GM21786 (cell line): ENCODE data around the gene AQP5.
A peak's percentile ranks its signal among the peaks of the same experiment; 100 is the strongest.

Experiments
- ATAC-seq: cut with Tn5 transposase; IDR thresholded peaks from one replicate; pipeline ENCODE4 v1.9.1; 2021; ENCODE audit not compliant: unreplicated experiment

The AQP5 gene

DNA sequence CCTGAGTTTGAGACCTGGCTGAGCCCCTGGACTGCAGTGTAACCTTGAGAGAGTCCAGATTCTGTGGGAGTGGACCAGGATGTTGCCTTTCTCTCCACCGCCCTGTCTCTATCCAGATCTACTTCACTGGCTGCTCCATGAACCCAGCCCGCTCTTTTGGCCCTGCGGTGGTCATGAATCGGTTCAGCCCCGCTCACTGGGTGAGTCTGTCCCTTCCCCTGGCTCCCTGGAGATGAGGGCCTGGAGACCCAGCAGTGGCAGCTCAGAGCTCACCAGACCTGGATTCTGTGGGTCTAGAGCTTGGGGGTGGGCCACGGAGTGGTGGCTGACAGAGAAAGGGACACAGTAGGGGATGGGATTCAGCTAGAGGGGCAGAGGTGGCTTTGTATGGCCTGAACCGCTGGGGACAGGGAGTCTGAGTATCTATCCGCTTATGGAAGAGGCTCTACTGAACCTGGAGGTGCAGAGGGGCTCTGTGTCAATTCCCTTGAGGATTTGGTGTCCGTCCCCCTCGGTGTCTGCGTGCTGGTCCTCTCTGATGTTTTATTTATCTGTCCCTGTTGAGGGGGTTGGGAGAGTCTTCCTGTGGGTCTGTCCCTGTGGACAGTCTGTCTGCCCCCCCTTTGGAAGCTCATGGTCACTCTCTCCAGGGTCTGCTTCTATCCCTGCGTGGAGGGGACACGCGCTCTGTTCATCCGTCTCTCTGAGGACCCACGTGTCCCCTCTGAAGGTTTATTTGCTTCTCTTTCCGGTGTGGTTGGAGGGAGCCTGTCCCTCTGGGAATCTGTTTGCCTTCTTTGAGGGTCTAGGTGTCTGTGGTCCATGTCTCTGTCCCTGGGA is 2.5 kb downstream of the AQP5 start:
- no peak for ATAC-seq

DNA sequence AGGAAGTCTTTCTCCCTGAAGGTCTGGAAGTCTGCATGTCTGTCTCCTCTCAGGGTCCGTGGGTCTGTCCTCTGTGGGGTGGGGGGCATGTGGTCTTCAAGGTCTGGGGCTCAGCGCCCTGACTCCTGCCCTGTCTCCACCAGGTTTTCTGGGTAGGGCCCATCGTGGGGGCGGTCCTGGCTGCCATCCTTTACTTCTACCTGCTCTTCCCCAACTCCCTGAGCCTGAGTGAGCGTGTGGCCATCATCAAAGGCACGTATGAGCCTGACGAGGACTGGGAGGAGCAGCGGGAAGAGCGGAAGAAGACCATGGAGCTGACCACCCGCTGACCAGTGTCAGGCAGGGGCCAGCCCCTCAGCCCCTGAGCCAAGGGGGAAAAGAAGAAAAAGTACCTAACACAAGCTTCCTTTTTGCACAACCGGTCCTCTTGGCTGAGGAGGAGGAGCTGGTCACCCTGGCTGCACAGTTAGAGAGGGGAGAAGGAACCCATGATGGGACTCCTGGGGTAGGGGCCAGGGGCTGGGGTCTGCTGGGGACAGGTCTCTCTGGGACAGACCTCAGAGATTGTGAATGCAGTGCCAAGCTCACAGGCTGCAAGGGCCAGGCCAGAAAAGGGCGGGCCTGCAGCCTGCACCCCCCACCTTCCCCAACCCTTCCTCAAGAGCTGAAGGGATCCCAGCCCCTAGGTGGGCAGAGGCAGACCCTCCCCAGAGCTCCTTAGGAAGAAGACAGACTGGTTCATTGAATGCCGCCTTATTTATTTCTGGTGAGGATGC is 3.4 kb downstream of the AQP5 start:
- ATAC-seq = no peak

GRCh38 chr12:49965836-49966235 is 4.2 kb downstream of the AQP5 start:
- ATAC-seq = no peak

DNA sequence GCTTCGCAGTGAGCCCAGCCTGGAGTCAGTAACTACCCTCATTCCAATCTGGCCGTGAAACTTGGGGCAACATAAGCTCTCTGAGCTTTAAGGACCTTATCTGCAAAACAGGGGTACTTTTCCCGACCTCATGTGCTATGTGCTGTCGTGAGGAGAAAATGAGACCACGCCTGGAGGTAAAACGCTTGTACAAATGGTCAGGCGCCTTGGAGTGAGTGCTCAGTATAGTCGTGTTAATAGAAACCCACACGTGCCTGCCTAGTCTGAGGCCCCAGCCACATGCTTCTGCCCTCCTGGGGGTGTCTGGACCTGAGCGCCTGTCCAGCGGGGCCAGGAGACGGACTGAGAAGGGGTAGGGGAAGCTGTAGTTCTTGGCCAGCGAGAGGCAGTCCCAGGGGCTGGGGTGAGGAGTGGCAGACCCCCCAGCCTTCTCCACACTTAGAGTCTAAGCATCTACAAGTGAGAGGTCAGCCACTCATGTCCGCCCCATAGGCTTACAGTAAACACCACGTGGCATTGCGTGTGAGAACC is 4.9 kb downstream of the AQP5 start:
- no peak for ATAC-seq

GRCh38 chr12:49967042-49967776 is 5.5 kb downstream of the AQP5 start:
- ATAC-seq = peak; percentile 67

GRCh38 chr12:49967777-49968250 is 6.1 kb downstream of the AQP5 start:
- ATAC-seq = no peak

- ATAC-seq = no peak
These were observed 6.8 kb downstream of the AQP5 start for GRCh38 chr12:49968471-49968870.

DNA sequence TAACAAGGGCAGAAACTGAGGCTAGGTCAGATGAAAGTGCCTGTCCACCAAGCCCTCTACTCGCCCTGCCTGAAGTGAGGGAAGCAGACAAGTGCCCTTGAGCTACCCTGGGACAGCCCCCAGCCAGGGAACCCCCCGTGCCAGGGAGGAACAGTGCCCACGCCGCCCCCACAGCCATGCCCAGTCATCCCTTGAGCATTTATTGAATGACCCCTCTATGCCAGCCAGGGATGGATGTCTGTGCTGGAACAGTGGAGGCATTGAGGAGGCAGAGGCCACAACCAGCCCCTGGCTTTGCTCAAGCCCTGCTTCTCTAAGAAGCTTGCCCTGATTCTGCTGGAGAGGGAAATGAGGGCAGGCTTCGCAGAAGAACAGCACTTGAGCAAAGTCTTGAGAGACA is 7.4 kb downstream of the AQP5 start:
- ATAC-seq = no peak

- no peak for ATAC-seq
These were observed 8.2 kb downstream of the AQP5 start for GRCh38 chr12:49969651-49970429.

DNA sequence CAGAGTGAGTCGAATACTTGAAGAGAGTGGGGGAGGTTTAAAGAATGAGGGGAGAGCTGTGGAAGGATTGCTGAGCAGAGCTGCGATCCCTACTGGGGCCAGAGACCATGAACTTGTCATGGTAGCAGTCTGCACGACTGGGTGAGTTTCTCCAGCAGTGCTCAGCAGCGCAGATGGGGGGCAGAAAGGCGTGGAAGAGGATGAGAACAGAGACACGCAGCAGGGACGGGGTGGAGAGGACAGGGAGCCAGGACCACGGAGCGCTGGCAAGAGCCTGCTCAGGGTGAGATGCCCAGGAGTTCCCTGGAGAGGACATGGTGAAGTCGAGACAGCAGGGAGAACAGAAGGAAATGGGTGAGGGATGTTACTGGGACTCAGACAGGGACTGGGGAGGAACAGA is 9.0 kb downstream of the AQP5 start:
- ATAC-seq = no peak

GRCh38 chr12:49971141-49971540 is 9.5 kb downstream of the AQP5 start:
- no peak for ATAC-seq

DNA sequence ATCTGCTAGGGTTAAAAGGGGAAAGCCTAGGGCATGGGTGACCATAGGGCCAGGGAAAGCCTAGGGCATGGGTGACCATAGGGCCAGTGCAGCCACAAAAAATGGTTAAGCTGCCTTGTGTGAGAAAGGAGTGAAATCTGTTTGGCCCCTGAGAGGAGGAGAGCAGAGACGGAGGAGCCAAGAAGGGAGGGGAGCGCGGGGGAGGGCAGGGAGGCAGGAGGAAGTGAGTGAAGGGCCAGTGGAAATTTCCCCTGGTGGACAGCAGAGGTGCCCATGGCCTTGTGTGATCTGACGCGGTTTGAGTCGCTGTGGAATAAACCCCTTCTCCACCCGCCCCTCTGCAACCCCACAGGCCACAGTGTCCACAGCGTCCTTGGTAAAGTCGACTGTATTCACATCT is 10.5 kb downstream of the AQP5 start:
- ATAC-seq = no peak

DNA sequence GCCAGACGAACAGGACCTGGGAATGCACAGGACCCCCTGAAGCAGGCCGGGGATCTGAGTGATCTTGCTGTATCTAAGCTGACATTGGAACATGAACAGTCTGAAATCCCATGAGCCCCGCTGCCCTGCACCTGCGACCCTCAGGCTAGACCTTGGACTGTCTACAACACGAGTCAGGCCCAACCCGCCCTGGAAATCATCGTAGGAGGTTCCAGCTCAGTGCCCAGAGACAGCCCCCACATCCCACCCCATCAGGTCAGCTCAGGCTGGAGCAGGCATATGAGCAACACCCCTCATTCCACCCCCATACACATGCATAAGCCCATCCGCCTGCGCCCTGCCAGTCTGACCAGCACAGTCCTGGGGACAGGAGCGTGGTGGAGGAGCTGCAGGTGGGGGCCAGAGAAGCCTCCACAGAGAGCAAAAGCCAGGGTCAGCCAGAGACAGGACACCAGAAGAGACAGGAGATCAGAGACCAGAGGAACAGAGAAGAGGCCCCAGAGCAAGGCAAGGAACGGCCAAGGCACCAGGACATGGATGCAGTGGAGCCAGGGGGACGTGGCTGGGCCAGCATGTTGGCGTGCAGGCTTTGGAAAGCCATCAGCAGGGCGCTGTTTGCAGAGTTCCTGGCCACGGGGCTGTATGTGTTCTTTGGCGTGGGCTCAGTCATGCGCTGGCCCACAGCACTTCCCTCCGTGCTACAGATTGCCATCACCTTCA is 11.1 kb downstream of the AQP5 start, which contains the start of gene AQP6:
Gene AQP6 (plus strand): TSS at position 307 of the 720 bp plus-strand sequence. CDS start 227 bp downstream, at position 534.
- no peak for ATAC-seq

GRCh38 chr12:49973361-49973830 is 11.7 kb downstream of the AQP5 start:
- no peak for ATAC-seq

GRCh38 chr12:49974231-49974675 is 12.6 kb downstream of the AQP5 start:
- ATAC-seq = no peak

DNA sequence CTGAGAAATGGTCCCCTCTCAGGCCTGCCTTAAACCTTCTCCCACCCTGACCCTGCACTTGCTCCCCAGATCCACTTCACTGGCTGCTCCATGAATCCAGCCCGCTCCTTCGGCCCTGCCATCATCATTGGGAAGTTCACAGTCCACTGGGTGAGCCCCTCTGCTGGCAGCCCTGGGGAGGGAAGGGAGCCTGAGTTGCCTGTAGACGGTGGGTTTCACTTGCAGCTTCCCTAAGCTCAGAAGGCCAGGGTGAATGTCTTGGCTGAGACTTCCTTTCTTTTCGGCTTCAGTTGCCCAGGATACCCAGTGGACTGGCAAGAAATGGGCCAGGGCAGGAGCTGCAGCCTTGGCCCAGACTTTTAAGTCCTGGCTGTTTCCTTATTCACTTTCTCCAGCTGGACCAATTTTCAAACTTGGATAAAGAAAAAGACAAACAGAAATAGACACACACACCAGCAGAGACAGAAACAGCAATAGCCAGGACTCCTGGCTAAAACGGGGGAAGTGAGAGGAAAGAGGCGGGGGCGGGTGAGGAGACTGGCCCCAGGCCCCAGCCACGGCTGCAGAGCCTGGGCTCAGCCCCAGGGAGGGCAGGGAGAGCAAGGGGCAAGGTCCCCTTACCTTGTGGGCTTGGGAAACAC is 13.1 kb downstream of the AQP5 start:
- ATAC-seq = no peak

- ATAC-seq = no peak
These were observed 13.7 kb downstream of the AQP5 start for GRCh38 chr12:49975318-49975761.

DNA sequence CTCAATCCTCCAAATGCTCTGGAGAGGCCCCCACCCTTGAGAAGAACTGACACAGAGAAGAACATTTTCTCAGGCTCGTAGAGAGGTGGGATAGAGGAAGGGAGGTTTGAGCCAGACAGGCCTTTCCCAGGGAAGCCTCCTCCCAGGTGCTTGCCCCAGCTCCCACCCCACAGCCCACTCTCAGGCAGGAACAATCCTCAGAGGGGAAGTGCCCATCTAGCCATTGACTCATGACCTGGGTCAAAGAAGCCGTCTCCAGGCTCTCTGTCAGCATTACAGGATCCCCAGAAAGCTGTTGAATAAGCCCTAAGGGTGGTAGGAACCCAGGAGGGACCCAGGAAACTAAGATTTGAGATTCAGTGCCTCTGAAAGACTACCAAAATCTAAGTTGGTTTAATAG is 14.9 kb downstream of the AQP5 start:
- no peak for ATAC-seq

DNA sequence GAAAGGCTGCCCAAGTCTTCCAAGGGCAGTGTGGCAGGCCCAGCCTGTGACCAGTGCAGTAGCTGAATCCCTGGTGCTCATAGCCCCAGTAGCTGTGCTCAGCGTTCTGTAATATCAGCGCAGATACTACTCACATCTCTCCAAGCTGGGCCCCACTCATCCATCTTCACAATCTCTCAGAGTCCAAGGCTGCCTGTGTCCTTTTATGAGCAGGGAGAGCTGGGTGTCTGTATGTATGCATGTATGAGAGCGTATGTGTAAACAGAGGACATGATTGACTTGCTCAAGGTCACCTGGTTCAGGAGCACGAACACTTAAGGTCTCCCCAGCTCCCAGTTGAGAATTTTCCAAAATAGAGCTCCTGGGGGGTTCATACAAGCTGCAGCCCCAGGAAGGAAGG is 16.5 kb downstream of the AQP5 start:
- no peak for ATAC-seq
